GM21423 (cell line): ENCODE data around the gene ABCG8.

Experiments used
- ATAC-seq: cut with Tn5 transposase; IDR thresholded peaks from one replicate; pipeline ENCODE4 v1.9.1; 2021; ENCODE audit warnings: mild to moderate bottlenecking, moderate library complexity; ENCODE audit not compliant: unreplicated experiment

ABCG8 gene

DNA sequence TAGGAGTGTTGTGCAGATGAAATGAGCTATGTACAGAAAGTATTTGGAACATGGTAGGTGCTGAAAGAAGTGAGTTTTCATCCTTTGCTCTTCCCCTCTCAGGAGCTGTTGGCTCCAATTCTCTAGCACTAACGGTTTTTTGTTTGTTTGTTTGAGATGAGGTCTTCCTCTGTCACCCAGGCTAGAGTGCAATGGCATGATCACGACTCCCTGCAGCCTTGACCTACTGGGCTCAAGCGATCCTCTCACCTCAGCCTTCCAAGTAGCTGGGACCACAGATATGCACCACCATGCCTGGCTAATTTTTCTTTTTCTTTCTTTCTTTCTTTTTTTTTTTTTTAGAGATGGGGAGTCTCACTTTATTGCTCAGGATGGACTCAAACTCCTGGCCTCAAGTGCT, 12.9 kb upstream of the ABCG8 start:
- no peak for ATAC-seq

DNA sequence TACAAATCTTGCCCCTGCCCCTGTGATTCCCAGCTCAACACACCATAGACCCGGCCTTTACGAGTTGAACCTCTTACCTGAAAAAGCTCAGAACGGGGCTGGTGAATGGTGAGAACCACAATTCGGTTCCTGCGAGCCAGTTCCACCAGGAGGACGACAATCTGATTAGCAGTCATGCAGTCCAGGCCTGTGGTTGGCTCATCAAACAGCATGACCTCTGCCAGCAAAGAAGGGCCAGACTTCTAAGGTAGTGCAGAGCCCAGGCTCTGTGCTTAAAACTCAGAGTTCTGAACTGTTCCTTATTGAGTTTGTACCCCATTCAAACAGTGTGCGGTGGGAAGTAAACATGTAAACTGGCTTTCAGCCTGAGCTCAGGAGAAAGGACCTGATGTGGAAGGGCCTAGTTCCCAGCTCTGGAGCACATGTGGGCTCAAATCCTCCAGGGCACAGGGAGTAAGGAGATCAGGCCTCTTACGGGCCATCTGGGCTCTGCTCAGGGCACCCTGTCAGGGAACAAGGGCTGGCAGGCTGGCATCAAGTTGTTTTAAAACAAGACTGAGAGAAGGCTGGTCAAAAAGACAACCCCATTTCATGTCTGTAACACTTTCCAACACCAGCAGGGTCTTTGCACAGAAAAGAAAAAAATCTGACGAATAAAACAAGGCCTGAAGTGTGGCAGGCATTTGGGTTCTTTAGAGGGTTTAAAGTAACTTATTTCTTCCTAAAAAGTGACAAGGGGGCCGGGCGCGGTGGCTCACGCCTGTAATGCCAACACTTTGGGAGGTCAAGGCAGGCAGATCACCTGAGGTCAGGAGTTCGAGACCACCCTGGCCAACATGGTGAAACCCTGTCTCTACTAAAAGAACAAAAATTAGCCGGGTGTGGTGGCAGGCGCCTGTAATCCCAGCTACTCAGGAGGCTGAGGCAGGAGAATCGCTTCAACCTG, 12.2 kb upstream of the ABCG8 start:
- no peak for ATAC-seq

DNA sequence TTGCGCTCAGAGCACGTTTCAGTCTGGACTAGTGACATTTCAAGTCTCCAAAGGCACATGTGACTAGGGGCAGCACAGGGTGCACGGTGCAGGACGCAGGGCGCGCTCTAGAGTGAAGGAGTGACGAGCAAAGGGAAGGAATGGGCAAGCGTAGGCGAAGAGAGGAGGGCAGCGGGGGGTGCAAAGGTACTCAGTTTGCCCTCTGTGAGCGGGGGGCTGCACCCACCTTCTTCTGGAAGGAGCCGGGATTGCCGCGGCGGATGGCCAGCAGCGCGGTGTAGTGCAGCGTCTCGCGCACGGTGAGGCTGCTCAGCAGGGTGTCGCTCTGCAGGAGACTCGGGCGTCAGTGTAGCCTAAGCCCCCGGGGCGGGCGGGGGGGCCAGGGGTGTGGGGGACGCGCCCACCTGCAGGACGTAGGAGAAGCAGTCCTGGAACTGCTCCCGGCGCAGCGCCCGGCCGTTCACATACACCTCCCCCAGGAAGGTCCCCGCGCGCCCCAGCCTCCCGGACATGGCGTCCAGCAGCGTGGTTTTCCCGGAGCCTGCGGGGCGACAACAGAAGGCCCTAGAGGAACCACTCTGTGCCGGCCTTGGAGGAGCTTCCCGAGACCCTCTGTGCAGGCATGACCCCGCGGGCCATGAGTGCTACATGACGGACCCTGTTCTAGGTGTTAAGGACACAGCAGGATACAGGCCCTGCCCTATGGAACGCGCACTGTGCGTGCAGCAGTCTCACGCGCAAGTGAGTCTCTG, 7.1 kb upstream of the ABCG8 start:
- ATAC-seq, result no peak

DNA sequence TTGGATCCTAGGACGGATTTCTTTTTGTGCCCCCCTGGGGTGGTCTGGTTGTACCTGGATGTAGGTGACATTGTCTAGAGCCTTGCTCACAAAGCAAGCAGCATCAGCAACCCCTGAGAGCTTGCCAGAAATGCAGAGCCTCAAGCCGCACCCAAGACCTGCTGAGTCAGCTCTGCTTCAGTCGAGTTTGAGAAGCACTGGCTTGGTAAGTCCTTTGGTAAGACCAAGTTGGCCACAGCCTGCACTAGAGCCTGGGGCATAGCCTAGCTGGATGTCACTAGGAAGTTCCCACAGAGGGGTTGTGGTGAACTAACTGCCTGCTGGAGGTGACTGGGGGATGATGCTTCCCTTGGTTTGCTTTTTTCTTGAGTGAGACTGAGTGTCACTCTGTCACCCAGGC, 6.3 kb upstream of the ABCG8 start:
- ATAC-seq, result no peak

DNA sequence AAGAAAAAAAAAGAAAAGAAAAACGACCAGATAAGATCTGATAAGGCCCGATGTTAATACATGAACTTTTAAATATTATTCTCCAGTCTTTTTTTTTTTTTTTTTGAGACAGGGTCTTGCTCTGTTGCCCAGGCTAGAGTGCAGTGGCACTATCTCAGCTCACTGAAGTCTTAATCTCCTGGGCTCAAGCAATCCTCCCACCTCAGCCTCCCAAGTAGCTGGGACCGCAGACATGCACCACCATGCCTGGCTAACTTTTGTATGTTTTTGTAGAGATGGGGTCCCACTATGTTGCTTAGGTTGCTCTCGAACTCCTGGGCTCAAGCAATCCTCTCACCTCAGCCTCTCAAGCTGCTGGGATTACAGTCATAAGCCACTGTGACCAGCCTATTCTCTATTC, 1.7 kb upstream of the ABCG8 start:
- no peak for ATAC-seq

- no peak for ATAC-seq
Observed at GRCh38 chr2:43837831-43838559, 776 bp upstream of the ABCG8 start.

- ATAC-seq, result no peak
Observed at GRCh38 chr2:43839776-43840564, 1.2 kb downstream of the ABCG8 start.

DNA sequence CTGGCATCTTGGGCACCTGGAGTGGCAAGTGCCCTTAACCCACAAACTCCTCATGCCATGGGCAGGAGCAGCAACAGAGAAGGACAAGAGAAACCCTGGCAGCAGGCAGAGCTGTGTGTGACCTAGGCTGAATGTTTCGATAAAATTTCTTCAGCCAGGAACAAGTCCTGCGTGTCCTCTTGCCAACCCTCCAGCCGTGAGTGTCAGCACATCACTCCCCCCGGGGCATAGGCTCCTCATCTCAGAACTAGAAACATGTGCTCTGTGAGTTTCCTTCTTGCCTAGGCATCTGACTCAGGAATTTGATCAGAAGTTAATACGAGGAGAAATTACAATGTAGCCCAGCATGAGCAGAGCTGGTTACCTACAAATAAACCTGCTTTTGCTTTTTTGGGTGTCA, 2.2 kb downstream of the ABCG8 start:
- no peak for ATAC-seq

- no peak for ATAC-seq
Observed at GRCh38 chr2:43841949-43842865, 3.4 kb downstream of the ABCG8 start.

GRCh38 chr2:43842866-43843226, 4.1 kb downstream of the ABCG8 start:
- ATAC-seq, result no peak

DNA sequence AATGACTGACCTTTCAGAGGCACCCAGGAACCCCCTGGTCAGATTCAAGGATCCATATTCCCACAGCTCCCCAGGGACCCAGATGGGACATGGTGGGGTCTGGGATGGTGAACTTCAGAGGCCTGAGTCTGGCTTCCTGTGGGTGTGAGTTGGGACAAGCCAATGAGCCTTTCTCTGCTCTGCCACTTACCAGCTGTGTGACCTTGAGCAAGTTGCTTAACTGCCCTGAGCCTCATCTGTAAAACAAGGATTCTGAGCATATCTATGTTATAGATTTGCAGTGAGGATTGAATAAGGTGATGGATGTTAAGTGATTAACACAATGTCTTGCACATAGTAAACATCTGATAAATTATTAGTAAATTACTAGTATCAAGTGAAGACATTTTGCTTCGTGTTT, 6.4 kb downstream of the ABCG8 start:
- no peak for ATAC-seq

DNA sequence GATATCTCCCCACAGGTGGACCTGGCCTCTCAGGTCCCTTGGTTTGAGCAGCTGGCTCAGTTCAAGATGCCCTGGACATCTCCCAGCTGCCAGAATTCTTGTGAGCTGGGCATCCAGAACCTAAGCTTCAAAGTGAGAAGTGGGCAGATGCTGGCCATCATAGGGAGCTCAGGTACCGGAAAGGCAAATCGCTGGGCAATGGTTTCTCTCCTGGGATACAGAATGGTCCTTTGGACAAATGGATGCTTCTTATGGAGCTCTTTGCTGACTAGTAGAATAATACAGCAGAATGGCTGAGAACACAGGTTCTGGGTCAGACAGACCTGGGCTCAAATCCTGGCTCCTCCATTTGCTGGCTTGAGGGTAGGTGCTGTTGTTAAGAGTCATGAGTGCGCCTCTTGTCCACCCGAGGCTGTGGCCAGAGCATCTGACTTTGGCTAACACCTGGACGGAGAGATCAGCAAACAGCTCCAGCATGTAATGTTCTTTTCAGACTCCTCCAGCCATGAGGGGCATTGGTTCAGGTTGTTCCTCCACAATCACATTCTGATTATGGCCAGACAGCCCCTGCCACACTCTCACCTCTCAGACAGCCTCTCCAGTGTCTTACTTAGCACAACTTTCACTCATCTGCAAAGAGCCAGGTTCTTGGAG, 7.5 kb downstream of the ABCG8 start:
- no peak for ATAC-seq

- ATAC-seq, result no peak
Observed at GRCh38 chr2:43848214-43848613, 9.4 kb downstream of the ABCG8 start.

DNA sequence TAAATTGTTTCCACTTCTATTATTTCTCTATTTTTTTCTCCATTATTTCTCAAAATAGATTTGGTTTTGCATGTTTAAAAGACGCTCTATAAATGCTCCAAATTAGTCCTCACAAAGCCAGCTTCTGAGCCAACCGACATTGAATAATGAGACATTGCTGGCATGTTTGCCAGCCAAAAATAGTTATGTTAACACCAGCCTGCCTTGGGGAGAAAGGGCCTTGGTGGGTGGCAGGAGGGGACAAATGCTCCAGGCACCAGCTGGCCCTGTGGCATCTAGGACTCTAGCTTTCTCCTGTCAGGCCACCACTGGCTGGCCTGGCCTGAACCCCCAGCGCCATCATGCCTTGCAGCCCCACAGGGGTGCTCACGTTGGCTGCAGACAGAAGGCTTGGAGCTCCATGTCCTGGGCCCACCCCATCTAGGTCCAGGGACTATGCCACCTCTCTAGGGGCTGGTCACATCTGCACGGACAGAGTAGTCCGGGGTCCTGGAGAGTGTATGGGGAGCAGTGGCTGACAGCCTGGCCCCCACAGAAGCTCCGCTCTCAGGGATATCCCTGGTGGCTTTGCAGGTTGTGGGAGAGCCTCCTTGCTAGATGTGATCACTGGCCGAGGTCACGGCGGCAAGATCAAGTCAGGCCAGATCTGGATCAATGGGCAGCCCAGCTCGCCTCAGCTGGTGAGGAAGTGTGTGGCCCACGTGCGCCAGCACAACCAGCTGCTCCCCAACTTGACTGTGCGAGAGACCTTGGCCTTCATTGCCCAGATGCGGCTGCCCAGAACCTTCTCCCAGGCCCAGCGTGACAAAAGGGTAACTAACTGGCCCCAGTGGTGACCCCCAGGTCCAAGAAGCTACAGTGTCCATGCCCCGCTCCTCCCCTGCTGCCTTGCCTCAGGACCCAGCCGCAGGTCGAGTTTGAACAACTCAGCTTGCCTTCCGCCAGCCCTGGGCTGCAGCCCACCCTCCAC, 12.5 kb downstream of the ABCG8 start:
- ATAC-seq, result no peak

- no peak for ATAC-seq
Observed at GRCh38 chr2:43852196-43852730, 13.5 kb downstream of the ABCG8 start.

- ATAC-seq, result no peak
Observed at GRCh38 chr2:43853141-43854081, 14.6 kb downstream of the ABCG8 start.

- ATAC-seq, result no peak
Observed at GRCh38 chr2:43854671-43855070, 15.9 kb downstream of the ABCG8 start.
